SK-N-MC (cell line): Measurements from ENCODE around the gene WIF1.

ENCODE experiments used
- EZH2 ChIP-seq: fragments of 200-600 bp; sonication (generic); IDR thresholded peaks from one replicate; pipeline ENCODE4 v1.6.1; 2017; ENCODE audit warnings: antibody characterized with exemption
- FOXP2 ChIP-seq: optimal IDR thresholded peaks from 2 replicates; pipeline ENCODE3; 2011; ENCODE audit warnings: mild to moderate bottlenecking, moderate library complexity; ENCODE audit not compliant: insufficient read depth; ENCODE audit errors: extremely low read length, control extremely low read depth
- POLR2AphosphoS5 ChIP-seq: IDR thresholded peaks from 2 replicates; pipeline ENCODE4 v1.6.1; 2012; ENCODE audit warnings: mild to moderate bottlenecking, low read depth, low read length, borderline replicate concordance

GRCh38 chr12:65121049-65121955 lies at the start of gene WIF1:
- TF ChIP-seq POLR2AphosphoS5 (no peak), EZH2 (no peak), FOXP2 (no peak)
